ENCODE data around the gene LIMA1.

DNA sequence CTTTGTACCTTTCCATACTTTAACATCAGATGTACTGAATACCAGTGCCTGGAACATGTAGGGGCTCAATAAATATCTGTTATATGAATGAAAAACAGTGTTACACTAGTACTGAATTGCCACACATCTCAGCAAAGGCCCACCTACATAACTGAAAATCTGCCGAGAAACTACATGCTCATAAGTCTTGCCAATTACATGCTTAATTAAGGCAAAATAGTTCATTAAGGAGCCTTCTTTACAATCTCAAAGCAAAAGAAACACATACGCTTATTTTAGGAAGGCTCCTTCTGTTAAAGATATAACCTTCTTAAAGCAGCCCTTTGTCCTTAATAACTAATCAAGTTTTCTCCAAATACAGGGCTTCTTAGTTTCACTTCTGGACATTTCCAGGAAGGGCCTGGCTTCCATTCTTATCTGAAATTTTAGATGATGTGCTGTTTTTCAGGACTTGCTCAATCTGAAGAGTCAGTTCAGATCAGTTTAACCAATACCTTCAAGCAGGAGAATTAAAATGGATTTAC lies 11.5 kb downstream of the LIMA1 start:
- TF ChIP-seq, protein P1, sequence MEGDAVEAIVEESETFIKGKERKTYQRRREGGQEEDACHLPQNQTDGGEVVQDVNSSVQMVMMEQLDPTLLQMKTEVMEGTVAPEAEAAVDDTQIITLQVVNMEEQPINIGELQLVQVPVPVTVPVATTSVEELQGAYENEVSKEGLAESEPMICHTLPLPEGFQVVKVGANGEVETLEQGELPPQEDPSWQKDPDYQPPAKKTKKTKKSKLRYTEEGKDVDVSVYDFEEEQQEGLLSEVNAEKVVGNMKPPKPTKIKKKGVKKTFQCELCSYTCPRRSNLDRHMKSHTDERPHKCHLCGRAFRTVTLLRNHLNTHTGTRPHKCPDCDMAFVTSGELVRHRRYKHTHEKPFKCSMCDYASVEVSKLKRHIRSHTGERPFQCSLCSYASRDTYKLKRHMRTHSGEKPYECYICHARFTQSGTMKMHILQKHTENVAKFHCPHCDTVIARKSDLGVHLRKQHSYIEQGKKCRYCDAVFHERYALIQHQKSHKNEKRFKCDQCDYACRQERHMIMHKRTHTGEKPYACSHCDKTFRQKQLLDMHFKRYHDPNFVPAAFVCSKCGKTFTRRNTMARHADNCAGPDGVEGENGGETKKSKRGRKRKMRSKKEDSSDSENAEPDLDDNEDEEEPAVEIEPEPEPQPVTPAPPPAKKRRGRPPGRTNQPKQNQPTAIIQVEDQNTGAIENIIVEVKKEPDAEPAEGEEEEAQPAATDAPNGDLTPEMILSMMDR (IDR thresholded peaks at IDR 0.05; ENCODE audit: low read length) = no peak
- TF ChIP-seq EZH2 (optimal IDR thresholded peaks at IDR 0.05; ENCODE audit: low read depth, low read length) (no peak), EZH2phosphoT487 (IDR thresholded peaks at IDR 0.05; ENCODE audit: low read length) (no peak)

All from MM.1S (cell line).